HG03571 (cell line): Measurements from ENCODE around the gene LCN12.

ENCODE experiments used
- ATAC-seq: cut with Tn5 transposase; IDR thresholded peaks from one replicate; pipeline ENCODE4 v1.9.1; 2021; ENCODE audit not compliant: unreplicated experiment

The LCN12 gene, protein sequence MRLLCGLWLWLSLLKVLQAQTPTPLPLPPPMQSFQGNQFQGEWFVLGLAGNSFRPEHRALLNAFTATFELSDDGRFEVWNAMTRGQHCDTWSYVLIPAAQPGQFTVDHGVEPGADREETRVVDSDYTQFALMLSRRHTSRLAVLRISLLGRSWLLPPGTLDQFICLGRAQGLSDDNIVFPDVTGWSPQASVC

DNA sequence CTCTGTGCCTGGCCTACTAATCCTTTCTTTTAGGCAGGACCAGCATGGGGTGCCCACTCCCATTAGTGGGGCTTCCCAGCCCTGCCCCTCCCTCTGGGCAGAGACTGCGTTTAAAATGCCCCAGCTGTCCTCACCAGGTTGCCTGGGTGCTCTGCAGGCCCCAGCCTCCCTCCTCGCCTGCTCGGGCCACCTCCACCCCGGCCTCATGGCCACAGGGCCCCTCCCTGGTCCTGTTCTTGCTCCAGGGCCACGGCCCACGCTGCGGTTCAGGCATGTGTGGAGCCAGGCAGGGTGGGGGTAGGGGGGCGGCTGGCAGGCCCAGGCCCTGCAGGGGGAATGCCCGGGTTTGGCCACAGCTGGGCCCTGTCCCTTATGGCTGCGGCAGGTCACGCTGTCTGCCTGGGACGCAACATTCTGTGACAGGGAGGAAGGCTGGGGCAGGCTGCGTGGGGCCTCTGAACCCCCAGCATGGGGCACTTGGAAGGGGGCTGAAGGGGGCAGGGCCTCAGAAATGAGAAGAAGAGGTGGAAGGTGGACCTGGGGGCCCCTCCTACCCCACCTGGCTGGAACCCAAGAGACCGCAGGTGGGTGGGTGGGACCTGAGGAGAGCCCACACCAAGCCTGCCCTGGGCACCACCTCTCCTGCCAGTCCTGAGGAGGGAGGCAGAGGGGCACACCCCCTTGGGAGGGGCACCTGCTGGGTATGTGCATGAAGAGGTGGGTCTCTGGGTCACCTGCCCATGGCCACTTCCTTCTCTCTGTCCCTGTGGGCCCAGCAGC is at the start of gene LCN12:
LCN12 (plus strand) TSS at position 733 of the 780 bp plus-strand sequence. CDS start 55 bp downstream, outside the sequence.
- ATAC-seq = no peak

GRCh38 chr9:136903041-136903554 is 49.0 kb upstream of the LCN12 start:
- ATAC-seq = no peak

DNA sequence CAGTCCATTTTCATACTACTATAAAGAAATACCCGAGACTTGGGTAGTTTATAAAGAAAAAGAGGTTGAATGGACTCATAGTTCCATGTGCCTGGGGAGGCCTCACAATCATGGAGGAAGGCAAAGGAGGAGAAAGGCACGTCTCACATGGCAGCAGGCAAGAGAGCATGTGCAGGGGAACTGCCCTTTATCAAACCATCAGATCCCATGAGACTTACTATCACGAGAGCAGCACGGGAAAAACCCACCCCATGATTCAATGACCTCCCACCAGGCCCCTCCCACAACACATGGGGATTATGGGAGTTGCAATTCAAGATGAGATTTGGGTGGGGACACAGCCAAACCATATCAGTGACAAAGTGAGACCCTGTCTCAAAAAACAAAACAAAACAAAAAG is 45.8 kb upstream of the LCN12 start:
- no peak for ATAC-seq

GRCh38 chr9:136907011-136907914 is 44.8 kb upstream of the LCN12 start:
- no peak for ATAC-seq

GRCh38 chr9:136910197-136910900 is 41.7 kb upstream of the LCN12 start:
- no peak for ATAC-seq

GRCh38 chr9:136910901-136911245 is 41.2 kb upstream of the LCN12 start:
- ATAC-seq = no peak

DNA sequence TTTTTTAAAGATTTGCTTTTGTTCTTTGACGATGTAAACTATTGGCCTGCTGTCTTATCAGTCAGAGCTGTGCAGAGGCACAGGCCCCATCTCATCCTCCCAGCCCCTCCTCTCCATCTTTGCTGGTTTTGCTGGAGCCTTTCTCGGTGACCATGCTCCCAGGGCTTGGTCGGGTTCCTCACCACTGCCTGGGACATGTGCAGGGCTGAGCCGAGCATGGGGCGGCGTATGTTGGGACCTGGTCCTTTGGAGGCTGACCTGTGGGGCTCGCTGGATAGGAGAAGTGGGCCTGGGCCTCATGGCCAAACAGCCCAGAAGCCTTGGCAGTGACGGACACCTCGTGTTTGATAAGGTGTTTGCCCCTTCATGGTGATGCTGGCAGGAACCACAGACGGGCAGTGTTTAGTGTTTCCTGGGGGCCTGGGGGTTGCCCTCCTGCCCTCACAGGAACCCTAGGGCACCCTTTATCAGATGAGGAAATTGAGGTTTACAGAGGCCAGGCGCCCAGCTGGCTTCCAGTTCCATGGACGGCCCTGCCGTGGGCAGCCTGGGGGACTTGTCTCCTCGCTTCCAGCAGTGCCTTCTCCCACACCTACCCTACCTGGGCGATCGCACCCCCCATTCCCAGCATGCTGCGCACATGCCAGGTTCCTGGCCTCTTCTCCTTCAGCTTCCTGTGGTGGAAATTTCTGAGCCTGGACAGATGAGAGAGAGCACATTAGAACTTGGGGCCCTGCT is 38.2 kb upstream of the LCN12 start:
- no peak for ATAC-seq

- no peak for ATAC-seq
Observed at GRCh38 chr9:136915632-136916329, 36.3 kb upstream of the LCN12 start.

DNA sequence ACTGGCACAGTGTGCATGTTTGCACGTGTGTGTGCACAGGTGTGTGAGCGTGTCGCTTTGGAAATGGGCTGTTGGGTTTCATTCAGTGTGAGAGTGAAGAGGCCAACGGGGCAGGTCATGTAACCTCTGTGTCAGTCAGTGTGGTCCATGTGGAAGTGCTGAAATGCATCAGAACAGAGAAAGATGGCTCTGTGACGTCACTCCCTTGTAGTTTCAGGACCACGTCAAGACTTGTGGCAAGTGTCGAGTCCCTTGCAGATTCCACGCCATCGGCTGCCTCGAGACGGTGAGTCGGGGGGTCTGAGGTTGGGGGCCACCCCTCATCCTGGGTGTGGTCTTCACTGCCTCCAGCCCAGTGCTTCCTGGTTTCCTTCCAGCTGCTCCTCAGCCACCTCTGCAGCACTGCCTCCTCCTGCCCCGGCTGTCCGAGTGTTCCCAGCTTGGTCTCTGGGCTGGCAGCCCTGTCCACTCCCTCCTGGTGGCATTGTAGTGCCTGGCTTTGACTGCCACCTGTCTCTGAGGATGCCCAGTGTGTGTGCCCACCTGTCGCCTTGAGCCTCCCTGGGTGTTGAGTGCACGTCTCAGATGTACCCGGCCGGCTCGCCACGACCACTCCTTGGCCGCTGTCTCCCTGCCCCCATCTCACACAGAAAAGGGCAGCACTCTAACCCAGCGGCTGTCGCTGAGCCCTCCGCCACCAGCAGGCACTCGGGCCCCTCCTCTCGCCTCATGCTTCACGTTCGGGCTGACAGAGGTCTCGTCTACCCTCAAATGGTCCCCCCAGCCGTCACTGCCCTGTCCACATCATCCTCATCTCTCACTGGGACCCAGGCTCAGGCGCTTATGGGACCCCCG is 35.5 kb upstream of the LCN12 start:
- no peak for ATAC-seq

DNA sequence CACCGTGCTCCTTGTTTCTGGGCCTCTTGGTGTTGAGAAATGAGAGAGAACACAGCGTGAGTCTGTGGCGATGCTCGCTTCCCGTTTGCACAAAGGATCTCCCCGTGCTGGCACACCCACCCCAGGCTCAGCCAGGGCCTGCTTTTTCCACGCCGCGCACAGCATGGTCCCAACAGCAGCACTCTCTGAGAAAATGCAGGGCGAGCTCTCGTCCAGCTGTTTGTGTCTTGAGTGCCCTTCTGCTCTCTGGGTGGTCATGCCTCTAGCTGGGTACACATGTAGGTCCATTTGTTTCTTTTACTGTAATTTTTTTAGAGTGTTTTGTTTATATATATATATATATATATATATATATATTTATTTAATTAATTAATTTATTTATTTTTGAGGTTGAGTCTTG is 34.2 kb upstream of the LCN12 start:
- ATAC-seq = no peak

DNA sequence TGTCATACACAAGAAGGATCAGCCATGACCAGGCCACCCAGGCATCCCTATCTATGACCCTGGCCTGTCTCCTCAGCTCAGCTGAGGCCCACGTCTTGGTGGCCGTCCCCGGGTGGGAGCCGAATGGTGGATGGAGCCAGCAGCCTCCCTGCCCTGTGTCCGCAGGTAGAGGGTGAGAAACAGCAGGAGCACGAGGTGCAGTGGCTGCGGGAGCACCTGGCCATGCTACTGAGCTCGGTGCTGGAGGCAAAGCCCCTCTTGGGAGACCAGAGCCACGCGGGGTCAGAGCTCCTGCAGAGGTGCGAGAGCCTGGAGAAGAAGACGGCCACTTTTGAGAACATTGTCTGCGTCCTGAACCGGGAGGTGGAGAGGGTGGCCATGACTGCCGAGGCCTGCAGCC is 32.0 kb upstream of the LCN12 start:
- ATAC-seq = no peak

DNA sequence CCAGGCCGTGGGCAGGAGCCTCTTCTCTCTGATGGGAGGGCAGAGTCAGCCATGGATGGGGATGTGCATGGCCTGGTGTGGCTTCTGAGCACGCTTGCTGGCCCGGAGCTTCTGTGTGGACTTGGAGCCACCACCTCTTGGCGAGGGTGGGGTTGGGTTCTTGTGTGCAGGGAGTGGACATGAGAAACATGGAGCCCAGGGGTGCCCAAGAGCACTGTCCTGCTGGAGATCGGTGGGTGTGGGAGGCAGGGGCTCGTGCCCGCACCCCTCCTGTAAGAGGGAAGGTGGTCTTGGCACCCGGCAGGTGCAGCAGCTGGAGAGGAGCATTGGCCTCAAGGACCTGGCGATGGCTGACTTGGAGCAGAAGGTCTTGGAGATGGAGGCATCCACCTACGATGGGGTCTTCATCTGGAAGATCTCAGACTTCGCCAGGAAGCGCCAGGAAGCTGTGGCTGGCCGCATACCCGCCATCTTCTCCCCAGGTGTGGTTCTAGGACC is 31.3 kb upstream of the LCN12 start:
- no peak for ATAC-seq

DNA sequence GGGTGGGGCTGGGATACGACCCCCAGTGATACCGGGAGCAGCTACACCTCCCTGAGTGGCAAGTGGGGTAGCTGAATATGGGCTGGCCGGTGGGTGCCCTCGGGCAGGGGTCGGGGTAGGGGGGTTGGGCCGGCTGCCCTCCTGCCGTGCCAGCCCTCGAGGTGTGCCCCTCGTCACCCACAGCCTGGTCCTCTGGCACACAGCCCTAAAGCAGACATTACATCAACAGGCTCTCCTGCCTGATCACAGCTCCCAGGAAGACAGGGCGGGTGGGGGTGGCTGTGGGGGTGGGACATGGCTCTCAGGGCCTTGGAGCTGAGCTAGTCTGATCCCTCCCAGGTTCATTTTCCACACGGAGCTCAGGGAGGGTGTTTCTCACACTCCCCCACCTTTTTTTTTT is 30.8 kb upstream of the LCN12 start:
- no peak for ATAC-seq

DNA sequence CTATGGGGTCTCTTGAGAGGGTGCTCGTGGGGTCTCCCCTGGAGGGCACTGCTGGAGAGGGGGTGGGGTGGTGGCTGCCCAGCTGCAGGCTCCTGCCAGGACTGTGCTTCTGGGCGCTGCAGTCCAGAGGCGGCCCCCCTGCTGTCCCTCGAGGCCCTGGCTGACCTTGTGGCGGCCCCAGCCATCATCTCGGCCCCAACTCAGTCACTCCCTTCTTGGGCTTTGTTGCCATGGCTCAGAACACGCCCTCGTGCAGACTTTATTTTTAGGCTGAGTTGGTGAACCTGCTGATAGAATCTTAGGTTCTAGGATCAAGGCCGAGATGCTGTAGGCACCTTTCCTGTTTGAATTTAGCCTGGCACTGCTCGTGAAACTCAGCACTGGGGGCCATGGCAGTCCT is 30.4 kb upstream of the LCN12 start:
- ATAC-seq = no peak

- no peak for ATAC-seq
Observed at GRCh38 chr9:136922540-136922939, 29.5 kb upstream of the LCN12 start.

DNA sequence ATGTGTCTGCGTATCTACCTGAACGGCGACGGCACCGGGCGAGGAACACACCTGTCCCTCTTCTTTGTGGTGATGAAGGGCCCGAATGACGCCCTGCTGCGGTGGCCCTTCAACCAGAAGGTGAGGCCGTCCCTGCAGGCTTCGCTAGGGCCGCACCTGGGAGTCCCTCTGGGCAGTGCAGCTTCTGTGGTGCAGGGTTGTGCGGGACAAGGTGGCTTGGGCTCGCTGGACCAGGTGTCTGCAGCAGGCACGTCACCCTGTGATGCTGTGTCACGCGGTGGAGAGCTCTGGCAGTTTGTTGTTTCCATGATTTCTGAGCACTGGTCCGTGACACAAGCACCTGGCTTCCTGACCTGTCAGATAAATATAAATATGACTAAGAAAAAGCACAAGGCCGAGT is 28.2 kb upstream of the LCN12 start:
- no peak for ATAC-seq

DNA sequence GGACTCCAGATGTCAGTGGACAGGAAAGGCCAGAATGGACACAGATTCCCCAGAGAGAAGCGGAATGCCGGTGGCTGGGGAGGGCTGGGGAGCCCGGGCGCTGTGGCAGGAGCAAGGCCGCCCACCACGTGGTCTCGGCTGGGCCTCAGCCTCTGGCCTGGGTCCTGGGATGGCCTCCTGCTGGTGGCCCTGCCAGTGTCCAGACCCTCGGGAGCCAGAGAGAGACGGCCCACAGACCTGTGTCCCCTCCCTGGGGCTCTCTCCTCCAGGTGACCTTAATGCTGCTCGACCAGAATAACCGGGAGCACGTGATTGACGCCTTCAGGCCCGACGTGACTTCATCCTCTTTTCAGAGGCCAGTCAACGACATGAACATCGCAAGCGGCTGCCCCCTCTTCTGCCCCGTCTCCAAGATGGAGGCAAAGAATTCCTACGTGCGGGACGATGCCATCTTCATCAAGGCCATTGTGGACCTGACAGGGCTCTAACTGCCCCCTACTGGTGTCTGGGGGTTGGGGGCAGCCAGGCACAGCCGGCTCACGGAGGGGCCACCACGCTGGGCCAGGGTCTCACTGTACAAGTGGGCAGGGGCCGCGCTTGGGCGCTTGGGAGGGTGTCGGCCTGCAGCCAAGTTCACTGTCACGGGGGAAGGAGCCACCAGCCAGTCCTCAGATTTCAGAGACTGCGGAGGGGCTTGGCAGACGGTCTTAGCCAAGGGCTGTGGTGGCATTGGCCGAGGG is 26.5 kb upstream of the LCN12 start:
- no peak for ATAC-seq

DNA sequence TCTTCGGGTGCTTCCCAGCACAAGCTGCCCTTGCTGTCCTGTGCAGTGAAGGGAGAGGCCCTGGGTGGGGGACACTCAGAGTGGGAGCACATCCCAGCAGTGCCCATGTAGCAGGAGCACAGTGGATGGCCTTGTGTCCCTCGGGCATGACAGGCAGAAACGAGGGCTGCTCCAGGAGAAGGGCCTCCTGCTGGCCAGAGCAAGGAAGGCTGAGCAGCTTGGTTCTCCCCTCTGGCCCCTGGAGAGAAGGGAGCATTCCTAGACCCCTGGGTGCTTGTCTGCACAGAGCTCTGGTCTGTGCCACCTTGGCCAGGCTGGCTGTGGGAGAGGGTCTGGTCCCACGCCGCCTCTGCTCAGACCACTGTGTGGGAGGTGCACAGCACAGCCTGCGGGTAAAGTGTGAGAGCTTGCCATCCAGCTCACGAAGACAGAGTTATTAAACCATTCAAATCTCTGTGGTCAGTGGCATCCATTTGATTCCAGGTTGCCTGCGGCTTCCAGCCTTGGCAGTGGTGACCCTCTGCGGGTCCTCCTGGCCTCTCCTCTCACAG is 25.8 kb upstream of the LCN12 start:
- no peak for ATAC-seq
